ENCODE results near the gene USP47.

Gene USP47

GRCh38 chr11:12007769-12008737 is 166.3 kb downstream of the USP47 start, which contains the start of gene DKK3:
DKK3 (minus strand) TSS chr11:12008626; CDS start chr11:12008582, 44 bp downstream.
- no peak for DNase-seq
